Hepatocyte (in vitro differentiated cells): ENCODE measurements around the gene VENTX.

Experiments used
- EZH2 ChIP-seq: fragments of 200-600 bp; sonication (generic); IDR thresholded peaks from 2 replicates; pipeline ENCODE4 v1.6.1; 2016; ENCODE audit warnings: antibody characterized with exemption, mild to moderate bottlenecking, borderline replicate concordance
- EZH2phosphoT487 ChIP-seq: fragments of 200-600 bp; sonication (generic); IDR thresholded peaks from one replicate; pipeline ENCODE4 v1.6.1; 2018; ENCODE audit warnings: antibody characterized with exemption, mild to moderate bottlenecking, low read depth, moderate library complexity; ENCODE audit not compliant: unreplicated experiment, severe bottlenecking
- TF ChIP-seq, protein P1 (sequence below): fragments of 200-600 bp; sonication (generic); IDR thresholded peaks from 2 replicates; pipeline ENCODE4 v1.5.1; 2016; ENCODE audit warnings: antibody characterized with exemption, mild to moderate bottlenecking; ENCODE audit not compliant: poor library complexity

DNA sequence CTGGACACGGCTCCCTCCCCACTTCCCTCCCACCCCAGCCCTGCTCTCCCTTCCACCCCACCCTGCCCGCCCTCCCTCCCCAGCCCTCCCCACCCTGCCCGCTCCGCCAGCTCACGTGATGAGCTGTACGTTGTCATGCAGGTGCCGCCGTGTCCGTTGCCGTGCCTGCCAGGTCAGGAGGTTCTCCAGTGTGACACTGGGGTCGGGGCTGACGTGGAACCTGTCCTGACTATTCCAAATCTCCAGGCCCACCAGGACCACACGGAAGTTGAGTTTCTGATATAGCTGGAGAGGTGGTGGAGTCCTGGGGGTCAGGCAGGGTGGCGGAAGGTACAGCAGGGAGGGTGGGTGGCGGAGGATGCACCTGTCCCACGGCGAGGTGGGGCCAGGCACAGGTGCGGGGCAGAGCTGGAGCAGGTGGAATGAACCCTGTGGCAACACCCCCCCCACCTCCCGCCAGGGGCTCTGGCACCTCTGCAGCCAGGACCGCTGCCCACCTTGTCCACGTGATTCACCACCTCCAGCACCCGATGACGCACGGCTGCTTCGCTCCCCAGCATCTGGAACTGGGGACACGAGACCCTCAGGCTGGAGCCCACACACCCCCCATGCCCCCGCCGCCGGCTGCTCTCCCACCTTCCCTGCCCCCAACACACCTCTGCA, 34.8 kb downstream of the VENTX start:
- TF ChIP-seq, protein P1, sequence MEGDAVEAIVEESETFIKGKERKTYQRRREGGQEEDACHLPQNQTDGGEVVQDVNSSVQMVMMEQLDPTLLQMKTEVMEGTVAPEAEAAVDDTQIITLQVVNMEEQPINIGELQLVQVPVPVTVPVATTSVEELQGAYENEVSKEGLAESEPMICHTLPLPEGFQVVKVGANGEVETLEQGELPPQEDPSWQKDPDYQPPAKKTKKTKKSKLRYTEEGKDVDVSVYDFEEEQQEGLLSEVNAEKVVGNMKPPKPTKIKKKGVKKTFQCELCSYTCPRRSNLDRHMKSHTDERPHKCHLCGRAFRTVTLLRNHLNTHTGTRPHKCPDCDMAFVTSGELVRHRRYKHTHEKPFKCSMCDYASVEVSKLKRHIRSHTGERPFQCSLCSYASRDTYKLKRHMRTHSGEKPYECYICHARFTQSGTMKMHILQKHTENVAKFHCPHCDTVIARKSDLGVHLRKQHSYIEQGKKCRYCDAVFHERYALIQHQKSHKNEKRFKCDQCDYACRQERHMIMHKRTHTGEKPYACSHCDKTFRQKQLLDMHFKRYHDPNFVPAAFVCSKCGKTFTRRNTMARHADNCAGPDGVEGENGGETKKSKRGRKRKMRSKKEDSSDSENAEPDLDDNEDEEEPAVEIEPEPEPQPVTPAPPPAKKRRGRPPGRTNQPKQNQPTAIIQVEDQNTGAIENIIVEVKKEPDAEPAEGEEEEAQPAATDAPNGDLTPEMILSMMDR, result no peak
- TF ChIP-seq EZH2phosphoT487 (no peak), EZH2 (no peak)
